Measurements from ENCODE around the gene GPR15LG.

DNA sequence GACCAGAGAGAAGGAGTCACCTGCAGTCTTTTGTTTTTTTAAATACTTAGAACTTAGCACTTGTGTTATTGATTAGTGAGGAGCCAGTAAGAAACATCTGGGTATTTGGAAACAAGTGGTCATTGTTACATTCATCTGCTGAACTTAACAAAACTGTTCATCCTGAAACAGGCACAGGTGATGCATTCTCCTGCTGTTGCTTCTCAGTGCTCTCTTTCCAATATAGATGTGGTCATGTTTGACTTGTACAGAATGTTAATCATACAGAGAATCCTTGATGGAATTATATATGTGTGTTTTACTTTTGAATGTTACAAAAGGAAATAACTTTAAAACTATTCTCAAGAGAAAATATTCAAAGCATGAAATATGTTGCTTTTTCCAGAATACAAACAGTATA is 20.8 kb upstream of the GPR15LG start:
- TF ChIP-seq, protein P1, sequence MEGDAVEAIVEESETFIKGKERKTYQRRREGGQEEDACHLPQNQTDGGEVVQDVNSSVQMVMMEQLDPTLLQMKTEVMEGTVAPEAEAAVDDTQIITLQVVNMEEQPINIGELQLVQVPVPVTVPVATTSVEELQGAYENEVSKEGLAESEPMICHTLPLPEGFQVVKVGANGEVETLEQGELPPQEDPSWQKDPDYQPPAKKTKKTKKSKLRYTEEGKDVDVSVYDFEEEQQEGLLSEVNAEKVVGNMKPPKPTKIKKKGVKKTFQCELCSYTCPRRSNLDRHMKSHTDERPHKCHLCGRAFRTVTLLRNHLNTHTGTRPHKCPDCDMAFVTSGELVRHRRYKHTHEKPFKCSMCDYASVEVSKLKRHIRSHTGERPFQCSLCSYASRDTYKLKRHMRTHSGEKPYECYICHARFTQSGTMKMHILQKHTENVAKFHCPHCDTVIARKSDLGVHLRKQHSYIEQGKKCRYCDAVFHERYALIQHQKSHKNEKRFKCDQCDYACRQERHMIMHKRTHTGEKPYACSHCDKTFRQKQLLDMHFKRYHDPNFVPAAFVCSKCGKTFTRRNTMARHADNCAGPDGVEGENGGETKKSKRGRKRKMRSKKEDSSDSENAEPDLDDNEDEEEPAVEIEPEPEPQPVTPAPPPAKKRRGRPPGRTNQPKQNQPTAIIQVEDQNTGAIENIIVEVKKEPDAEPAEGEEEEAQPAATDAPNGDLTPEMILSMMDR (IDR thresholded peaks at IDR 0.05), result no peak
- no peak for TF ChIP-seq POLR2A (IDR thresholded peaks at IDR 0.05)

Measured in body of pancreas (tissue), 4 donors.